PC-3 (cell line): ENCODE measurements around the gene IGIP. TPM values are rescaled to one million over a fixed set of nuclear protein-coding genes. Genes with fewer than 3 reads are reported as not detected.

Experiments
- ATAC-seq: fragments of 200-7000 bp; cut with Tn5 transposase; 2 replicates; pipeline ENCODE4 v1.9.1; 2020; ENCODE audit warnings: mild to moderate bottlenecking, moderate library complexity
- BruUV-seq: library from RNA; stranded (reverse); fragments of 400-500 nt; replicated peaks from 2 replicates; lab custom pipeline; 2021; lab: Mats Ljungman, UMichigan
- CTCF ChIA-PET: fragments of 300-600 bp; sonication (Branson Sonifier 250); formaldehyde crosslinking; loops from one replicate; lab custom pipeline; 2022; ENCODE audit warnings: antibody characterized with exemption; lab: Charles Lee
- POLR2A ChIA-PET: fragments of 300-600 bp; sonication (Branson Sonifier 250); formaldehyde crosslinking; loops from one replicate; lab custom pipeline; 2022; ENCODE audit warnings: antibody characterized with exemption; ENCODE audit not compliant: unreplicated experiment; lab: Charles Lee
- DNase-seq: peaks from one replicate; pipeline ENCODE4 v3.0.0-alpha.2; 2015
- H2AFZ ChIP-seq: fragments of 300-600 bp; sonication (generic); 2 replicates; pipeline ENCODE4 v1.6.0; 2016; ENCODE audit warnings: antibody characterized with exemption, low read length
- H3F3A ChIP-seq: fragments of 300-600 bp; sonication (generic); one replicate; pipeline ENCODE4 v1.6.0; 2017; ENCODE audit warnings: antibody characterized with exemption, low read length, control low read depth, mild to moderate bottlenecking; ENCODE audit not compliant: unreplicated experiment
- H3K27ac ChIP-seq: fragments of 300-600 bp; sonication (generic); 2 replicates; pipeline ENCODE4 v1.5.1; 2016; ENCODE audit warnings: mild to moderate bottlenecking, low read length
- H3K27me3 ChIP-seq: fragments of 300-600 bp; sonication (generic); 2 replicates; pipeline ENCODE4 v1.6.1; 2016; ENCODE audit warnings: low read length, mixed read lengths
- H3K36me3 ChIP-seq: fragments of 300-600 bp; sonication (generic); 2 replicates; pipeline ENCODE4 v1.6.1; 2016; ENCODE audit warnings: low read depth, mixed run types, low read length, mixed read lengths
- H3K4me1 ChIP-seq: fragments of 300-600 bp; sonication (generic); 2 replicates; pipeline ENCODE4 v1.5.1; 2016; ENCODE audit warnings: low read length; ENCODE audit not compliant: insufficient read depth
- H3K4me2 ChIP-seq: fragments of 300-600 bp; sonication (generic); 2 replicates; pipeline ENCODE4 v1.6.0; 2016; ENCODE audit warnings: low read length
- H3K4me3 ChIP-seq: fragments of 300-600 bp; sonication (generic); 2 replicates; pipeline ENCODE4 v1.5.1; 2016; ENCODE audit warnings: mild to moderate bottlenecking, low read length, mixed read lengths
- H3K79me2 ChIP-seq: fragments of 300-600 bp; sonication (generic); 2 replicates; pipeline ENCODE4 v1.6.1; 2017; ENCODE audit warnings: low read length, mixed read lengths
- H3K9ac ChIP-seq: fragments of 300-600 bp; sonication (generic); 2 replicates; pipeline ENCODE4 v1.6.0; 2016; ENCODE audit warnings: mild to moderate bottlenecking, low read length
- H3K9me2 ChIP-seq: fragments of 300-600 bp; sonication (generic); replicated peaks from 2 replicates; pipeline ENCODE4 v1.6.1; 2016; ENCODE audit warnings: mixed run types, low read length, mixed read lengths
- H3K9me3 ChIP-seq: fragments of 300-600 bp; sonication (generic); 2 replicates; pipeline ENCODE4 v1.6.1; 2016; ENCODE audit warnings: low read length, mixed read lengths
- H4K20me1 ChIP-seq: fragments of 300-600 bp; sonication (generic); 2 replicates; pipeline ENCODE4 v1.6.1; 2016; ENCODE audit warnings: low read length, mixed read lengths
- CTCF ChIP-seq: fragments of 300-600 bp; sonication (generic); conservative IDR thresholded peaks from 2 replicates; pipeline ENCODE4 v1.5.1; 2017; ENCODE audit warnings: antibody characterized with exemption, low read depth, mild to moderate bottlenecking, low read length
- EZH2 ChIP-seq: fragments of 300-600 bp; sonication (generic); IDR thresholded peaks from one replicate; pipeline ENCODE4 v1.6.1; 2017; ENCODE audit warnings: antibody characterized with exemption, mild to moderate bottlenecking, low read length; ENCODE audit not compliant: unreplicated experiment
- EZH2phosphoT487 ChIP-seq: fragments of 300-600 bp; sonication (generic); IDR thresholded peaks from 2 replicates; pipeline ENCODE4 v1.6.1; 2018; ENCODE audit warnings: mild to moderate bottlenecking, antibody characterized with exemption, low read length, borderline replicate concordance
- intact Hi-C: fragments of 100-400 bp; cut with micrococcal nuclease; formaldehyde crosslinking; loops from 2 replicates; pipeline ENCODE4 v1.9.0; 2023
- total RNA-seq: library from RNA; depleted of rRNA; stranded (reverse); fragments of >200 nt; gene quantifications from 2 replicates; pipeline ENCODE4 v1.2.3, GENCODE V29; 2014

The IGIP gene
- total RNA-seq, 1 experiment from 2014 or later = 1.3 TPM

GRCh38 chr5:140162275-140162674, 36.5 kb downstream of the IGIP start:
- H2AFZ ChIP-seq = no peak overlapping the region
- no peaks in the 10 kb centered on the region for H3K27me3 ChIP-seq
- H4K20me1 ChIP-seq = no peaks in the 10 kb centered on the region
- ATAC-seq (no peak), DNase-seq (no peak)
- no peaks in the 10 kb centered on the region for H3K79me2 ChIP-seq
- no peaks in the 10 kb centered on the region for H3F3A ChIP-seq
- intact Hi-C loops = no loop called here
- H3K4me3 ChIP-seq = no peak overlapping the region
- H3K4me1 ChIP-seq = peaks cover 12% of the 10 kb centered on the region; the same call in 1 of the 2 replicates
- no peaks in the 10 kb centered on the region for H3K9me2 ChIP-seq
- CTCF ChIA-PET = no interaction called here
- no TSS peak for BruUV-seq
- no peaks in the 10 kb centered on the region for H3K9me3 ChIP-seq
- H3K36me3 ChIP-seq = no peaks in the 10 kb centered on the region
- no peak for TF ChIP-seq EZH2phosphoT487
- no peak for TF ChIP-seq CTCF
- no peak for TF ChIP-seq EZH2
- POLR2A ChIA-PET = no interaction called here
- H3K4me2 ChIP-seq = no peak overlapping the region
- no peak overlapping the region for H3K27ac ChIP-seq
- H3K9ac ChIP-seq = no peak overlapping the region

- Histone ChIP-seq H3K4me1 (peaks cover 13% of the 10 kb centered on the region; the same call in 1 of the 2 replicates), H3K9me3 (no peaks in the 10 kb centered on the region), H3K9ac (no peak overlapping the region), H3K9me2 (no peaks in the 10 kb centered on the region), H3K27me3 (no peaks in the 10 kb centered on the region), H3F3A (no peaks in the 10 kb centered on the region), H4K20me1 (no peaks in the 10 kb centered on the region), H3K4me2 (no peak overlapping the region), H2AFZ (no peak overlapping the region), H3K79me2 (no peaks in the 10 kb centered on the region), H3K36me3 (no peaks in the 10 kb centered on the region), H3K4me3 (no peak overlapping the region), H3K27ac (no peak overlapping the region)
- ATAC-seq = no peak
- POLR2A ChIA-PET = no interaction called here
- CTCF ChIA-PET = no interaction called here
- DNase-seq = no peak
- no peak for TF ChIP-seq EZH2
- TF ChIP-seq CTCF = no peak
- no peak for TF ChIP-seq EZH2phosphoT487
- intact Hi-C loops = no loop called here
- BruUV-seq = no TSS peak
Measured at GRCh38 chr5:140162781-140163180, 37.0 kb downstream of the IGIP start.

GRCh38 chr5:140165101-140165922, 39.6 kb downstream of the IGIP start:
- H3K9ac ChIP-seq = no peak overlapping the region
- H3K79me2 ChIP-seq = no peaks in the 10 kb centered on the region
- H3K9me3 ChIP-seq = no peaks in the 10 kb centered on the region
- no peaks in the 10 kb centered on the region for H3F3A ChIP-seq
- no peaks in the 10 kb centered on the region for H3K27me3 ChIP-seq
- H3K4me1 ChIP-seq = peaks cover 32% of the 10 kb centered on the region
- no peak overlapping the region for H3K27ac ChIP-seq
- no peak overlapping the region for H3K4me3 ChIP-seq
- H2AFZ ChIP-seq = no peak overlapping the region
- no TSS peak for BruUV-seq
- H3K4me2 ChIP-seq = no peak overlapping the region
- H4K20me1 ChIP-seq = no peaks in the 10 kb centered on the region
- DNase-seq (peak; percentile 41), ATAC-seq (peak; percentile 49)
- intact Hi-C loops = loop anchor here (5.0 kb wide), 1 partner anchor 192 kb away; no protein-coding TSS in a partner anchor
- no peaks in the 10 kb centered on the region for H3K9me2 ChIP-seq
- ChIA-PET CTCF (no interaction called here), POLR2A (no interaction called here)
- no peak for TF ChIP-seq EZH2phosphoT487
- no peak for TF ChIP-seq CTCF
- TF ChIP-seq EZH2 = no peak
- no peaks in the 10 kb centered on the region for H3K36me3 ChIP-seq
